GM18868 (cell line): ENCODE measurements around the gene DLX4.

Experiments used
- ATAC-seq: cut with Tn5 transposase; IDR thresholded peaks from one replicate; pipeline ENCODE4 v1.9.1; 2021; ENCODE audit warnings: mild to moderate bottlenecking, moderate library complexity; ENCODE audit not compliant: unreplicated experiment

The DLX4 gene

DNA sequence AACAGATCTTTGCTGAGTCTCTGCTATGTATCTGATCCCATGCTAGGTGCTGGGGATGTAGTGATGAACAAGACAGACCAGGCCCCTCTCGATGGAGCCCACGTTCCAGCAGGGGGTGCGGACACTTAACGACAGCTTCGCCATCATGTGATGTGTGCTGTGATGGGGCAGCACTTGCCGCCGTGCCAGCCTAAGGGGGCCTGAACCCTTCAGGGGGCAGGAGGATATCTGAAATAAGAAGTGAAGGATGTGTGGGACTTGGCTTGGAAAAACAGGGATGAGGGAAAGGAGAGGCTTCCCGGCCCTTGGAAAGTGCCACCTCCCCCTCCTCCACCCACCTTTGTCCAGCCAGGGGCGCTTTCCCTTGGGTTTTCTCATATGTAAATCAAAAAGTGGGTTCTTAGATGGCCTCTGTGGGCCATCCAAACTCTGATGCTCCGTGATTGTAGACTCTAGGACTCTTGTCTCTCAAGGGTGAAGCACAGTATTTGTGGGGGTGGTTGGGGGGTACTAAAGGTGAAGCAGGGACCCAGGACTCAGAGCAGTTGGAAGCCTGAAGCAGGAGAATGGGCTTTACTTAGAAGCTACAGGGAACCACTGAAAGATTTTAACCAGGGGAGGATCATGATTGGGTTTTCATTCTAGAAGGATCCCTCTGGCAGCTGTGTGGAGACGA lies 30.0 kb downstream of the DLX4 start:
- ATAC-seq: no peak

DNA sequence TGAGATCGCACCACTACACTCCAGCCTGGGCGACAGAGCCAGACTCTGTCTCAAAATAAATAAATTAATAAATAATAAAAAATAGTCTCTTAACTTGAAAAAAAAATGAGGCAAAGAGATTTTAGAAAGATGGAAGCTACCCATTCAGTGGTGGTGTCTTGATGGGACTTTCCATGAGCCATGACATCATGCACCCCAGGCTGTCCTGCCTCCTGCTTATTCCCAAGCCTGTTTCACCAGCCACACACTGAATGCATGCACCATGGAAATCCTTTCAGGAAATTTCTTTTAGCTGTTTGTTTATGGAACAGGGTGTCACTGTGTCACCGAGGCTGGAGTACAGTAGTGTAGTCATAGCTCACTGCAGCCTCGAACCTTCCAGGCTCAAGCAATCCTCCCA lies 34.9 kb downstream of the DLX4 start:
- ATAC-seq: no peak

DNA sequence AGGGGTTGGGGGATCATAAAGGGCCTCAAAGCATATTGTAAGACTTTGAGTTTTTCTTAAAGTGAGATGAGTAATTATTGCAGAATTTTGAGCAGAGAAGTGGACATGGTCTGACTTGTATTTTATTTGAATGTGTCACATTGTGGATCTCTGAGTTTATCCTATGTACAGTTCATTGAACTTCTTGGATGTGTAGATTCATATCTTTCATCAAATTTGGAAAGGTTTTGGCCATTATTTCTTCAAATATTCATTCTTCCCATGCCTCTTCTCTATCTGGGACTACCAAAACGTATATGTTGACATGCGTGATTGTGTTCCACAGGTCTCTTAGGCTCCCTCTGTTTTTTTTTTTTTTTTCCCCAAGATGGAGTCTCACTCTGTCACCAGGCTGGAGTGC lies 40.3 kb downstream of the DLX4 start:
- ATAC-seq: no peak

DNA sequence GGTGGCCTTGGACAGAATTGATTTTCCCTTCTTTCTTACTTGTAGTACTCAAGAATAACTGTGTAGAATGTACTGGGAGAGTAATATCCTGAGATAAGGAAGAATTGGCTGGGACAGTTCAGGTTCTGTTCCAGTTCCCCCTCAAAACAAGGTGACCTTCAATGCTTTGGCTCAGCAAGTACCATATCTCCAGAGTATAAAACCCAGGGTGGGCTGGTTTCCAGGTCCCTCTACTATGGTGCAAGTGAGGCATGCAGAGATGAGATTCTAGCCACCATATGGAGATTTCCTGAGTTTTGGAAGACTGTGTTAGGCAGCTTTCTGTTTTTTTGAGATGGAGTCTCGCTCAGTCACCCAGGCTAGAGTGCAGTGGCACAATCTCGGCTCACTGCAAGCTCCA lies 44.1 kb downstream of the DLX4 start:
- no peak for ATAC-seq

DNA sequence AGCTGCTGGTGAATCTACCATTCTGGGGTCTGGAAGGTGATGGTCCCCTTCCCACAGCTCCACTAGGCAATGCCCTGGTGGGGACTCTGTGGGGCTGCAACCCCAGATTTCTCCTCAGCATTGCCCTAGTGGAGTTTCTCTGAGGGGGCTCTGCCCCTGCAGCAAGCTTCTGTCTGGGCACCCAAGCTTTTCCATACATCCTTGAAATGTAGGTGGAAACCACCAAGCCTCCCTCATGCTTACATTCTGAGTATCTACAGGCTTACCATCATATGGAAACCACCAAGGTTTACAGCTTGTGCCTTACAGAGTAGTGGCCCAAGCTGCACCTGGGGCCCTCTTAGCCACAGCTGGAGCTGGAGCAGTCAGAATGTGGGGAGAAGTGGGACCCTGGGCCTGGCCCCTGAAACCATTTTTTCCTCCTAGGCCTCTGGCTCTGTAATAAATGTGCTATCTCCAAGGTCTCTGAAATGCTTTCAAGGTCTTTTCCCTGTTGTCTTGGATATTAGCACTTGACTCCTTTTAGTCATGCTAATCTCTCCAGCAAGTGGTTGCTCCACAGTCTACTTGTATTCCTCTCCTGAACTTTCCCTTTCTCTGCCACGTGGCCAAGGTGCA lies 45.6 kb downstream of the DLX4 start:
- ATAC-seq: no peak

- ATAC-seq: no peak
Measured at GRCh38 chr17:50015146-50015545, 46.2 kb downstream of the DLX4 start.

DNA sequence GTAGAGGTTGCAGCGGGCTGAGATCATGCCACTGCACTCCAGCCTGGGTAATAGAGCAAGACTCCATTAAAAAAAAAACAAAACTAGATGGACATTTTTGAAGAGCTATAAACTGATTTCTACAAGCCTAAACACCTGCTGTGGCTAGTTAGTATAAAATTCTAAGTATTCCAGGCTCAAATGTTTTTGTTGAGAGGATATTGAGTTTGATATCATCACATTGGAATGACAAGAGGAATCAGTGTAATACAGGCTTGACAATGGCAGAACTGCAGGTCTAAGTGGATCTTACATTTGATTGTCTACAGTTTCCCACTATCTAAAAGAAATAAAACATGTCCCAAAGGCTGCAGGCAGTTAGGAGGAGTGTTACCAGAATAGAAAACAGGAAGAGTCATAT lies 49.9 kb downstream of the DLX4 start:
- no peak for ATAC-seq

GRCh38 chr17:50020841-50021599 lies 52.0 kb downstream of the DLX4 start:
- ATAC-seq: no peak

GRCh38 chr17:50021681-50022370 lies 52.8 kb downstream of the DLX4 start:
- ATAC-seq: no peak

DNA sequence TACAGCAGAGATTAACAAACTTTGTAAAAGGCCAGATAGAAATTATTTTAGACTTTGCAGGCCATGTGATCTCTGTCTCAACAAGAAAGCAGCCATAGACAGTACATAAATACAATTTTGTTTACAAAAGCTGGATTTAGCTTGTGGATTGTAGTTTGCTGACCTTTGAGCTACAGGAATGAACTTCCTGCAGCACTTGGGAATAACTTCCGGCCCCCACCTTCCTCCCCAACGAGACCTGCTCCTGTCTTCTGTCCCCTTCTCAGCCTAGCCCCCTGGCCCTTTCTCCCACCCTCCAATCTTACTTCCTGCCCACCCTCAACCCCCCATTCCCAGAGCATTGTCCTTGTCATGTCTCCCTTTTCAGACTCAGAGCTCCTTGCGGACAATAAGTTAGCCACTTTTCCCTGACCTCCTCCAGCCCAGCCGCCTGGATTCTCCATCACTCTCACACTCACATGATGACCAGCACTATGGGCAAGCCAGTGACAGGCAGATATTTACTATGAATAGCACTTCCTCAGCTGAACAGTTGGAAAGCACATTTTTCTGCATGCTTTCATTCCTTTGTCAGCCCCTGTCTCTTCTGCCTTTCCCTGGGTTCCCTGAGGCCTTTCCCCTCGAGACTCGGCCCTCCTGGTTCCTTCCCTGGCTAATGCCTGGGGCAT lies 53.6 kb downstream of the DLX4 start:
- ATAC-seq: no peak

- ATAC-seq: no peak
Measured at GRCh38 chr17:50023520-50023919, 54.5 kb downstream of the DLX4 start.
